GM12878 (cell line): ENCODE data around the gene PTGR3. TPM values are rescaled to one million over a fixed set of nuclear protein-coding genes. Genes with fewer than 3 reads are reported as not detected.

Source experiments
- ATAC-seq: fragments of 200-7000 bp; cut with Tn5 transposase; 3 replicates; pipeline ENCODE4 v1.9.1; 2020; ENCODE audit warnings: mild to moderate bottlenecking, moderate library complexity
- BruUV-seq: library from RNA; stranded (reverse); fragments of 400-500 nt; replicated peaks from 2 replicates; lab custom pipeline; 2021; lab: Mats Ljungman, UMichigan
- CTCF ChIA-PET: fragments of 300-600 bp; sonication (Branson Sonifier 250); formaldehyde crosslinking; extraction: SDS; loops from one replicate; lab custom pipeline; 2021; ENCODE audit warnings: inconsistent platforms; lab: Yijun Ruan, JAX
- POLR2A ChIA-PET: fragments of 350-600 bp; formaldehyde crosslinking; extraction: SDS; loops from one replicate; lab custom pipeline; 2021; ENCODE audit warnings: inconsistent platforms; lab: Charles Lee
- RAD21 ChIA-PET: fragments of 300-600 bp; sonication (Branson Sonifier 250); formaldehyde crosslinking; loops from one replicate; lab custom pipeline; 2023; ENCODE audit warnings: antibody characterized with exemption; ENCODE audit not compliant: unreplicated experiment; lab: Charles Lee
- SMC1A ChIA-PET: fragments of 300-600 bp; sonication (Branson Sonifier 250); formaldehyde crosslinking; loops from one replicate; lab custom pipeline; 2023; ENCODE audit not compliant: unreplicated experiment, uncharacterized antibody; lab: Charles Lee
- DNase-seq: peaks from one replicate; pipeline ENCODE4 v3.0.0-alpha.2; 2011; ENCODE audit warnings: low read depth, low spot score
- FAIRE-seq: peaks from 3 replicates; lab custom pipeline; 2011; peaks lifted over from hg19 to GRCh38; lab: Jason Lieb, UNC
- H2AFZ ChIP-seq: 2 replicates; pipeline ENCODE4 v1.6.0; 2011; ENCODE audit warnings: low read depth, low read length, control low read depth; ENCODE audit not compliant: control insufficient read depth
- H3K27ac ChIP-seq: 2 replicates; pipeline ENCODE4 v1.5.1; 2011; ENCODE audit warnings: control low read depth; ENCODE audit not compliant: control insufficient read depth, insufficient read depth
- H3K27me3 ChIP-seq, 2 experiments: replicated peaks in 1 of 2; 2 replicates each; pipeline versions ENCODE4 v1.6.0 to v1.6.1; 2011; ENCODE audit warnings: low read length in 1 of 2; ENCODE audit not compliant: control insufficient read depth in 2 of 2, insufficient read depth in 2 of 2
- H3K36me3 ChIP-seq, 2 experiments: 2 replicates each; pipeline ENCODE4 v1.5.1; 2011; ENCODE audit warnings: low read length in 1 of 2; ENCODE audit not compliant: control insufficient read depth in 2 of 2, insufficient read depth in 2 of 2
- H3K4me1 ChIP-seq: 2 replicates; pipeline ENCODE4 v1.6.1; 2011; ENCODE audit warnings: mild to moderate bottlenecking, low read length, moderate library complexity, mixed read lengths; ENCODE audit not compliant: control insufficient read depth, insufficient read depth
- H3K4me2 ChIP-seq: 2 replicates; pipeline ENCODE4 v1.6.0; 2011; ENCODE audit warnings: control low read depth; ENCODE audit not compliant: control insufficient read depth, insufficient read depth
- H3K4me3 ChIP-seq: fragments of 200-600 bp; sonication (generic); 2 replicates; pipeline ENCODE4 v1.5.1; 2016
- H3K79me2 ChIP-seq: 2 replicates; pipeline ENCODE4 v1.6.0; 2011; ENCODE audit warnings: low read length; ENCODE audit not compliant: control insufficient read depth, insufficient read depth
- H3K9ac ChIP-seq: 2 replicates; pipeline ENCODE4 v1.8.0; 2011; ENCODE audit warnings: low read length, control low read depth, mixed read lengths; ENCODE audit not compliant: control insufficient read depth, insufficient read depth
- H3K9me3 ChIP-seq: replicated peaks from 3 replicates; pipeline ENCODE4 v1.5.1; 2011; ENCODE audit warnings: mild to moderate bottlenecking, low read length; ENCODE audit not compliant: control insufficient read depth, insufficient read depth
- H4K20me1 ChIP-seq: 2 replicates; pipeline ENCODE4 v1.6.0; 2011; ENCODE audit not compliant: control insufficient read depth, insufficient read depth
- CTCF ChIP-seq, 3 experiments: IDR thresholded peaks in 2 of 3; conservative IDR thresholded peaks in 1 of 3; 2 replicates each; pipeline ENCODE4 v1.5.1; 2011; ENCODE audit warnings: low read depth in 3 of 3, low read length in 3 of 3, mild to moderate bottlenecking in 3 of 3, control low read depth in 2 of 3, moderate library complexity in 2 of 3, inconsistent platforms in 1 of 3, mixed read lengths in 1 of 3; ENCODE audit not compliant: control insufficient read depth in 2 of 3, insufficient read depth in 1 of 3; ENCODE audit errors: extremely low read depth in 1 of 3
- E2F8 ChIP-seq: fragments of 450-650 bp; IDR thresholded peaks from 2 replicates; pipeline ENCODE4 v1.6.1; 2018; ENCODE audit warnings: mild to moderate bottlenecking, low read depth, moderate library complexity; ENCODE audit not compliant: partially characterized antibody
- EP300 ChIP-seq, 2 experiments: fragments of 150-350 bp in 1 of 2; IDR thresholded peaks; 2 replicates each; pipeline ENCODE4 v1.6.1; 2011 to 2012; ENCODE audit warnings: low read depth in 2 of 2, low read length in 2 of 2, borderline replicate concordance in 1 of 2, improper control_type of control experiment in 1 of 2, inconsistent platforms in 1 of 2; ENCODE audit not compliant: control insufficient read depth in 1 of 2
- IKZF1 ChIP-seq: fragments of 450-650 bp; conservative IDR thresholded peaks from 2 replicates; pipeline ENCODE4 v1.6.1; 2017; ENCODE audit warnings: antibody characterized with exemption, mild to moderate bottlenecking
- KLF5 ChIP-seq: fragments of 450-650 bp; IDR thresholded peaks from 2 replicates; pipeline ENCODE4 v1.6.1; 2014; ENCODE audit warnings: mild to moderate bottlenecking; ENCODE audit not compliant: partially characterized antibody
- NFIC ChIP-seq: IDR thresholded peaks from 2 replicates; pipeline ENCODE4 v1.6.1; 2012; ENCODE audit warnings: low read depth, mild to moderate bottlenecking, inconsistent platforms, low read length, moderate library complexity
- PAX8 ChIP-seq: fragments of 450-650 bp; IDR thresholded peaks from 2 replicates; pipeline ENCODE4 v1.6.1; 2017; ENCODE audit warnings: mild to moderate bottlenecking, moderate library complexity
- POLR2A ChIP-seq: IDR thresholded peaks from 2 replicates; pipeline ENCODE4 v1.6.1; 2011; ENCODE audit warnings: low read depth, mild to moderate bottlenecking, low read length
- RB1 ChIP-seq: fragments of 450-650 bp; formaldehyde crosslinking; IDR thresholded peaks from 2 replicates; pipeline ENCODE4 v1.6.1; 2017; ENCODE audit warnings: mild to moderate bottlenecking, borderline replicate concordance
- SREBF2 ChIP-seq: IDR thresholded peaks from 2 replicates; pipeline ENCODE4 v1.6.1; 2012; ENCODE audit warnings: mild to moderate bottlenecking, low read length
- TBL1XR1 ChIP-seq: IDR thresholded peaks from 2 replicates; pipeline ENCODE4 v1.6.1; 2012; ENCODE audit warnings: low read depth, low read length, improper control_type of control experiment
- ZZZ3 ChIP-seq: IDR thresholded peaks from 2 replicates; pipeline ENCODE4 v1.6.1; 2011; ENCODE audit warnings: low read depth; ENCODE audit not compliant: control insufficient read depth, insufficient read length
- WGBS: methylation state at CpG from one replicate; pipeline ENCODE4 v1.1.6; 2016; ENCODE audit warnings: low lambda C conversion rate; ENCODE audit not compliant: insufficient replicate concordance, insufficient coverage; ENCODE audit errors: missing lambda C conversion rate; 5-methylcytosine and 5-hydroxymethylcytosine counted together
- in situ Hi-C: fragments of 300-500 bp; cut with MboI; formaldehyde crosslinking; loops from 9 replicates; pipeline ENCODE4 v1.14.3; 2018; ENCODE audit warnings: mixed read lengths
- intact Hi-C: fragments of 100-400 bp; cut with micrococcal nuclease; formaldehyde crosslinking; loops from one replicate; pipeline ENCODE4 v1.14.2; 2022; ENCODE audit not compliant: unreplicated experiment
- polyA plus RNA-seq, 11 experiments: library from polyadenylated mRNA; depleted of rRNA in 4 of 11; unstranded in 6 of 11; stranded (reverse) in 5 of 11; fragments of >200 nt; fragmentation: Nextera tagmentation in 4 of 11; fragmentation: Illumina TruSeq in 1 of 11; extraction: Ambion mirVana in 4 of 11; extraction: Trizol in 1 of 11; gene quantifications; 1 replicate in 1 of 11; 2 replicates in 10 of 11; pipeline versions ENCODE4 v1.2.1 to v1.2.3, GENCODE V29; 2011 to 2016; ENCODE audit warnings: inconsistent platforms in 2 of 11, missing spikeins in 2 of 11, low read depth in 1 of 11
- total RNA-seq, 4 experiments: library from RNA; depleted of rRNA in 3 of 4; stranded (reverse); fragments of >200 nt in 3 of 4; fragmentation: Illumina TruSeq in 1 of 4; extraction: Trizol in 1 of 4; gene quantifications; 2 replicates each; pipeline versions ENCODE4 v1.2.1 to v1.2.3, GENCODE V29; 2013 to 2021
- TF ChIP-seq, protein P1 (sequence below): fragments of 150-350 bp; IDR thresholded peaks from 2 replicates; pipeline ENCODE4 v1.6.1; 2016; ENCODE audit warnings: low read depth, low read length
- TF ChIP-seq, protein P2 (sequence below): IDR thresholded peaks from 2 replicates; pipeline ENCODE4 v1.6.1; 2012; ENCODE audit warnings: low read depth, low read length, improper control_type of control experiment

PTGR3 gene
- total and polyA plus RNA-seq, 10 of the 15 experiments (the other 5 are each of a cell fraction or from before 2014, with no cell fraction given): 6.2 to 69.8 (median 21.9) TPM

- Histone ChIP-seq H3K9me3 (no peaks in the 10 kb centered on the region), H3K27ac (no peak overlapping the region), H3K4me1 (peaks cover 10% of the 10 kb centered on the region; the same call in 1 of the 2 replicates), H3K79me2 (peaks cover 36% of the 10 kb centered on the region), H3K36me3 (no peaks in the 10 kb centered on the region), H3K9ac (no peak overlapping the region), H3K27me3 (no peaks in the 10 kb centered on the region), H3K4me2 (peak overlapping the region; percentile 52), H4K20me1 (no peaks in the 10 kb centered on the region), H3K4me3 (no peak overlapping the region), H2AFZ (no peak overlapping the region)
- RAD21 ChIA-PET: no interaction called here
- no peak for ATAC-seq
- 68% methylated on average over 5 of the region's 5 CpGs for WGBS
- intact Hi-C loops (loop anchor here (5.0 kb wide), 2 partner anchors 561 to 616 kb away; partner anchors contain the start of gene ZNF407), in situ Hi-C loops (loop anchor here (25.0 kb wide), 1 partner anchor 1899 kb away; no protein-coding TSS in a partner anchor)
- POLR2A ChIA-PET: no interaction called here
- SMC1A ChIA-PET: interaction anchor here (0.8 to 1.7 kb wide), 3 partner anchors 42 to 561 kb away, joined by 3 to 4 read pairs (median 4); no protein-coding TSS in a partner anchor
- no peak for DNase-seq
- peak; percentile 62 for FAIRE-seq
- BruUV-seq: TSS peak; percentile 29
- CTCF ChIA-PET: interaction anchor here (0.8 kb wide), 1 partner anchor 39 kb away, joined by 3 read pairs; no protein-coding TSS in a partner anchor
- TF ChIP-seq IKZF1: no peak
- TF ChIP-seq E2F8: no peak
- TF ChIP-seq, protein P1, sequence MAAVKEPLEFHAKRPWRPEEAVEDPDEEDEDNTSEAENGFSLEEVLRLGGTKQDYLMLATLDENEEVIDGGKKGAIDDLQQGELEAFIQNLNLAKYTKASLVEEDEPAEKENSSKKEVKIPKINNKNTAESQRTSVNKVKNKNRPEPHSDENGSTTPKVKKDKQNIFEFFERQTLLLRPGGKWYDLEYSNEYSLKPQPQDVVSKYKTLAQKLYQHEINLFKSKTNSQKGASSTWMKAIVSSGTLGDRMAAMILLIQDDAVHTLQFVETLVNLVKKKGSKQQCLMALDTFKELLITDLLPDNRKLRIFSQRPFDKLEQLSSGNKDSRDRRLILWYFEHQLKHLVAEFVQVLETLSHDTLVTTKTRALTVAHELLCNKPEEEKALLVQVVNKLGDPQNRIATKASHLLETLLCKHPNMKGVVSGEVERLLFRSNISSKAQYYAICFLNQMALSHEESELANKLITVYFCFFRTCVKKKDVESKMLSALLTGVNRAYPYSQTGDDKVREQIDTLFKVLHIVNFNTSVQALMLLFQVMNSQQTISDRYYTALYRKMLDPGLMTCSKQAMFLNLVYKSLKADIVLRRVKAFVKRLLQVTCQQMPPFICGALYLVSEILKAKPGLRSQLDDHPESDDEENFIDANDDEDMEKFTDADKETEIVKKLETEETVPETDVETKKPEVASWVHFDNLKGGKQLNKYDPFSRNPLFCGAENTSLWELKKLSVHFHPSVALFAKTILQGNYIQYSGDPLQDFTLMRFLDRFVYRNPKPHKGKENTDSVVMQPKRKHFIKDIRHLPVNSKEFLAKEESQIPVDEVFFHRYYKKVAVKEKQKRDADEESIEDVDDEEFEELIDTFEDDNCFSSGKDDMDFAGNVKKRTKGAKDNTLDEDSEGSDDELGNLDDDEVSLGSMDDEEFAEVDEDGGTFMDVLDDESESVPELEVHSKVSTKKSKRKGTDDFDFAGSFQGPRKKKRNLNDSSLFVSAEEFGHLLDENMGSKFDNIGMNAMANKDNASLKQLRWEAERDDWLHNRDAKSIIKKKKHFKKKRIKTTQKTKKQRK: no peak
- no peak for TF ChIP-seq CTCF (IDR thresholded peaks at IDR 0.05 in 2 of 3, conservative IDR thresholded peaks at IDR 0.05 in 1 of 3; ENCODE audit: control insufficient read depth in 2 of 3, extremely low read depth in 1 of 3, insufficient read depth in 1 of 3, low read depth in 3 of 3, low read length in 3 of 3)
- TF ChIP-seq ZZZ3: no peak
- no peak for TF ChIP-seq NFIC
- TF ChIP-seq TBL1XR1: no peak
- TF ChIP-seq POLR2A: no peak
- no peak for TF ChIP-seq EP300 (IDR thresholded peaks at IDR 0.05; ENCODE audit: borderline replicate concordance in 1 of 2, control insufficient read depth in 1 of 2, low read depth in 2 of 2, low read length in 2 of 2)
- TF ChIP-seq SREBF2: no peak
- no peak for TF ChIP-seq KLF5
- TF ChIP-seq RB1: no peak
- no peak for TF ChIP-seq PAX8
- TF ChIP-seq, protein P2, sequence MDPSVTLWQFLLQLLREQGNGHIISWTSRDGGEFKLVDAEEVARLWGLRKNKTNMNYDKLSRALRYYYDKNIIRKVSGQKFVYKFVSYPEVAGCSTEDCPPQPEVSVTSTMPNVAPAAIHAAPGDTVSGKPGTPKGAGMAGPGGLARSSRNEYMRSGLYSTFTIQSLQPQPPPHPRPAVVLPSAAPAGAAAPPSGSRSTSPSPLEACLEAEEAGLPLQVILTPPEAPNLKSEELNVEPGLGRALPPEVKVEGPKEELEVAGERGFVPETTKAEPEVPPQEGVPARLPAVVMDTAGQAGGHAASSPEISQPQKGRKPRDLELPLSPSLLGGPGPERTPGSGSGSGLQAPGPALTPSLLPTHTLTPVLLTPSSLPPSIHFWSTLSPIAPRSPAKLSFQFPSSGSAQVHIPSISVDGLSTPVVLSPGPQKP: no peak
These were observed 4.8 kb upstream of the PTGR3 start for GRCh38 chr18:75213611-75214331.
